SU-DHL-6 (cell line): Measurements from ENCODE around the gene MAP3K8.
A peak's percentile ranks its signal among the peaks of the same experiment; 100 is the strongest.

Experiments used
- H2AFZ ChIP-seq: fragments of 200-600 bp; sonication (generic); 2 replicates; pipeline ENCODE4 v1.6.1; 2014; ENCODE audit warnings: low read depth, mild to moderate bottlenecking, moderate library complexity, mixed read lengths, antibody characterized with exemption, low read length; ENCODE audit not compliant: severe bottlenecking
- H3F3A ChIP-seq: fragments of 200-600 bp; shearing (Covaris generic); 2 replicates; pipeline ENCODE4 v1.6.0; 2016; ENCODE audit warnings: antibody characterized with exemption, mild to moderate bottlenecking; ENCODE audit not compliant: insufficient read depth
- H3K27ac ChIP-seq: fragments of 200-600 bp; sonication (generic); 2 replicates; pipeline ENCODE4 v1.5.1; 2016; ENCODE audit warnings: low read depth, mild to moderate bottlenecking, low read length, moderate library complexity, mixed read lengths
- H3K27me3 ChIP-seq: fragments of 200-600 bp; sonication (generic), shearing (Covaris generic); 2 replicates; pipeline ENCODE4 v1.6.0; 2014; ENCODE audit warnings: mild to moderate bottlenecking, low read length
- H3K36me3 ChIP-seq: fragments of 200-600 bp; sonication (generic); 2 replicates; pipeline ENCODE4 v1.6.1; 2014; ENCODE audit warnings: mild to moderate bottlenecking, low read length, mixed read lengths
- H3K4me2 ChIP-seq: fragments of 300-600, 200-600 bp; shearing (Covaris generic), sonication (generic); 2 replicates; pipeline ENCODE4 v1.6.0; 2014; ENCODE audit warnings: low read length, low read depth, mild to moderate bottlenecking; ENCODE audit not compliant: poor library complexity, severe bottlenecking
- H3K4me3 ChIP-seq: fragments of 200-600 bp; sonication (generic); 2 replicates; pipeline ENCODE4 v1.5.1; 2014; ENCODE audit warnings: antibody characterized with exemption, low read length, mild to moderate bottlenecking, mixed read lengths; ENCODE audit not compliant: insufficient read depth, poor library complexity, severe bottlenecking
- H3K79me2 ChIP-seq: fragments of 200-600 bp; sonication (generic); 2 replicates; pipeline ENCODE4 v1.6.1; 2014; ENCODE audit warnings: mild to moderate bottlenecking, low read length, moderate library complexity; ENCODE audit not compliant: insufficient read depth
- H3K9ac ChIP-seq: fragments of 200-600 bp; sonication (generic); 2 replicates; pipeline ENCODE4 v1.7.0; 2014; ENCODE audit warnings: mild to moderate bottlenecking, low read length
- H3K9me2 ChIP-seq: fragments of 200-600 bp; sonication (generic); replicated peaks from 2 replicates; pipeline ENCODE4 v1.6.1; 2014; ENCODE audit warnings: low read length; ENCODE audit not compliant: insufficient read depth
- H3K9me3 ChIP-seq: fragments of 200-600 bp; sonication (generic); 2 replicates; pipeline ENCODE4 v1.6.1; 2014; ENCODE audit warnings: low read length, mixed read lengths; ENCODE audit not compliant: insufficient read depth
- H4K20me1 ChIP-seq: fragments of 200-600 bp; sonication (generic); 2 replicates; pipeline ENCODE4 v1.6.1; 2014; ENCODE audit warnings: low read depth, mild to moderate bottlenecking, antibody characterized with exemption, low read length, moderate library complexity, mixed read lengths
- CTCF ChIP-seq: fragments of 200-600 bp; sonication (generic); IDR thresholded peaks from one replicate; pipeline ENCODE4 v1.5.1; 2017; ENCODE audit warnings: antibody characterized with exemption, mild to moderate bottlenecking, low read length, moderate library complexity; ENCODE audit not compliant: insufficient read depth, poor library complexity, severe bottlenecking
- EZH2phosphoT487 ChIP-seq: fragments of 200-600 bp; sonication (generic), shearing (Covaris generic); conservative IDR thresholded peaks from 2 replicates; pipeline ENCODE4 v1.6.1; 2018; ENCODE audit warnings: mild to moderate bottlenecking, antibody characterized with exemption, low read length, moderate library complexity, mixed read lengths

MAP3K8 gene

GRCh38 chr10:30430544-30431298, 3.3 kb upstream of the MAP3K8 start:
- Histone ChIP-seq H3K4me2 (no peak overlapping the region), H3K36me3 (no peaks in the 10 kb centered on the region), H3K9me3 (no peaks in the 10 kb centered on the region), H3K9me2 (no peaks in the 10 kb centered on the region), H3F3A (peaks cover 6% of the 10 kb centered on the region; the same call in 1 of the 2 replicates), H4K20me1 (no peaks in the 10 kb centered on the region), H2AFZ (no peak overlapping the region), H3K9ac (no peak overlapping the region), H3K27me3 (no peaks in the 10 kb centered on the region), H3K4me3 (no peak overlapping the region), H3K27ac (no peak overlapping the region), H3K79me2 (no peaks in the 10 kb centered on the region)
- TF ChIP-seq EZH2phosphoT487 (no peak), CTCF (no peak)

GRCh38 chr10:30431435-30431911, 2.5 kb upstream of the MAP3K8 start:
- Histone ChIP-seq H3K9ac (no peak overlapping the region), H3K27me3 (no peaks in the 10 kb centered on the region), H3K36me3 (no peaks in the 10 kb centered on the region), H2AFZ (no peak overlapping the region), H3F3A (peaks cover 6% of the 10 kb centered on the region; the same call in 1 of the 2 replicates), H3K79me2 (no peaks in the 10 kb centered on the region), H3K4me3 (no peak overlapping the region), H4K20me1 (no peaks in the 10 kb centered on the region), H3K4me2 (no peak overlapping the region), H3K9me3 (no peaks in the 10 kb centered on the region), H3K27ac (no peak overlapping the region), H3K9me2 (no peaks in the 10 kb centered on the region)
- no peak for TF ChIP-seq CTCF
- no peak for TF ChIP-seq EZH2phosphoT487

- Histone ChIP-seq H4K20me1 (no peaks in the 10 kb centered on the region), H3K9me3 (no peaks in the 10 kb centered on the region), H3F3A (peaks cover 6% of the 10 kb centered on the region; the same call in 1 of the 2 replicates), H3K36me3 (no peaks in the 10 kb centered on the region), H3K27me3 (no peaks in the 10 kb centered on the region), H3K27ac (no peak overlapping the region), H3K9me2 (no peaks in the 10 kb centered on the region), H2AFZ (peak overlapping the region; percentile 94), H3K4me3 (peak overlapping the region; percentile 74), H3K79me2 (no peaks in the 10 kb centered on the region), H3K4me2 (peak overlapping the region; percentile 76), H3K9ac (peak overlapping the region; percentile 60)
- TF ChIP-seq EZH2phosphoT487 (no peak), CTCF (no peak)
Observed at GRCh38 chr10:30432622-30433305, 1.2 kb upstream of the MAP3K8 start.
